MM.1S (cell line): ENCODE results near the gene SPATA45.

Source experiments
- DNase-seq: peaks from one replicate; pipeline ENCODE4 v3.0.0-alpha.2; 2015
- H2AFZ ChIP-seq: fragments of 300-600 bp; sonication (generic); 2 replicates; pipeline ENCODE4 v1.6.0; 2016; ENCODE audit warnings: antibody characterized with exemption, low read length
- H3F3A ChIP-seq: fragments of 300-600 bp; sonication (generic); 2 replicates; pipeline ENCODE4 v1.6.1; 2016; ENCODE audit warnings: mild to moderate bottlenecking, antibody characterized with exemption, low read length, moderate library complexity, mixed read lengths; ENCODE audit not compliant: insufficient read depth
- H3K27ac ChIP-seq: fragments of 300-600 bp; sonication (generic); 2 replicates; pipeline ENCODE4 v1.5.1; 2016; ENCODE audit warnings: mild to moderate bottlenecking, low read length
- H3K27me3 ChIP-seq: fragments of 300-600 bp; sonication (generic); replicated peaks from 2 replicates; pipeline ENCODE4 v1.6.0; 2016; ENCODE audit warnings: low read length; ENCODE audit not compliant: insufficient read depth
- H3K36me3 ChIP-seq: fragments of 300-600 bp; sonication (generic); replicated peaks from 2 replicates; pipeline ENCODE4 v1.6.1; 2016; ENCODE audit warnings: mild to moderate bottlenecking, low read length, mixed read lengths; ENCODE audit not compliant: insufficient read depth
- H3K4me1 ChIP-seq: fragments of 300-600 bp; sonication (generic); 2 replicates; pipeline ENCODE4 v1.6.1; 2016; ENCODE audit warnings: low read length, mixed read lengths
- H3K4me2 ChIP-seq: fragments of 300-600 bp; sonication (generic); 2 replicates; pipeline ENCODE4 v1.6.0; 2016; ENCODE audit warnings: low read depth, low read length
- H3K4me3 ChIP-seq: fragments of 300-600 bp; sonication (generic); 2 replicates; pipeline ENCODE4 v1.5.1; 2016; ENCODE audit warnings: low read length, mixed read lengths
- H3K79me2 ChIP-seq: fragments of 300-600 bp; sonication (generic); 2 replicates; pipeline ENCODE4 v1.6.1; 2016; ENCODE audit warnings: mixed run types, low read length, mixed read lengths
- H3K9ac ChIP-seq: fragments of 300-600 bp; sonication (generic); 2 replicates; pipeline ENCODE4 v1.6.1; 2016; ENCODE audit warnings: low read length, mixed read lengths
- H3K9me2 ChIP-seq: fragments of 300-600 bp; sonication (generic); replicated peaks from 2 replicates; pipeline ENCODE4 v1.6.1; 2016; ENCODE audit warnings: mild to moderate bottlenecking, low read length, mixed read lengths; ENCODE audit not compliant: insufficient read depth
- H3K9me3 ChIP-seq: fragments of 300-600 bp; sonication (generic); replicated peaks from 2 replicates; pipeline ENCODE4 v1.6.1; 2016; ENCODE audit warnings: mild to moderate bottlenecking, low read length, mixed read lengths; ENCODE audit not compliant: insufficient read depth
- H4K20me1 ChIP-seq: fragments of 300-600 bp; sonication (generic); 2 replicates; pipeline ENCODE4 v1.6.1; 2016; ENCODE audit warnings: mild to moderate bottlenecking, low read length, moderate library complexity, mixed read lengths; ENCODE audit not compliant: insufficient read depth
- CTCF ChIP-seq: fragments of 300-600 bp; sonication (generic); IDR thresholded peaks from 2 replicates; pipeline ENCODE4 v1.5.1; 2016; ENCODE audit warnings: antibody characterized with exemption, low read length, mixed read lengths
- EZH2 ChIP-seq: fragments of 300-600 bp; sonication (generic); optimal IDR thresholded peaks from 2 replicates; pipeline ENCODE3; 2017; ENCODE audit warnings: low read depth, mild to moderate bottlenecking, antibody characterized with exemption, low read length, mixed read lengths
- EZH2phosphoT487 ChIP-seq: fragments of 300-600 bp; sonication (generic); IDR thresholded peaks from 2 replicates; pipeline ENCODE4 v1.6.1; 2018; ENCODE audit warnings: antibody characterized with exemption, low read length

The SPATA45 gene

GRCh38 chr1:212879947-212880690 lies 32.7 kb upstream of the SPATA45 start:
- Histone ChIP-seq H2AFZ (no peak overlapping the region), H3F3A (no peaks in the 10 kb centered on the region), H3K9me3 (no peaks in the 10 kb centered on the region), H3K4me3 (no peak overlapping the region), H3K4me1 (no peaks in the 10 kb centered on the region), H3K4me2 (no peak overlapping the region), H3K79me2 (no peaks in the 10 kb centered on the region), H3K9ac (no peak overlapping the region), H3K9me2 (no peaks in the 10 kb centered on the region), H3K27me3 (no peaks in the 10 kb centered on the region), H4K20me1 (no peaks in the 10 kb centered on the region), H3K27ac (no peak overlapping the region), H3K36me3 (no peaks in the 10 kb centered on the region; the same call in 1 of the 2 replicates)
- TF ChIP-seq CTCF (no peak), EZH2phosphoT487 (no peak), EZH2 (no peak)
- no peak for DNase-seq

- H3K79me2 ChIP-seq = no peaks in the 10 kb centered on the region
- no peaks in the 10 kb centered on the region for H3K27me3 ChIP-seq
- no peaks in the 10 kb centered on the region for H3K9me3 ChIP-seq
- no peaks in the 10 kb centered on the region for H3K9me2 ChIP-seq
- no peak overlapping the region for H2AFZ ChIP-seq
- H3K4me1 ChIP-seq = no peaks in the 10 kb centered on the region
- H4K20me1 ChIP-seq = no peaks in the 10 kb centered on the region
- H3K4me2 ChIP-seq = no peak overlapping the region
- no peak overlapping the region for H3K9ac ChIP-seq
- no peak for DNase-seq
- no peaks in the 10 kb centered on the region; the same call in 1 of the 2 replicates for H3K36me3 ChIP-seq
- TF ChIP-seq EZH2phosphoT487 (no peak), CTCF (no peak), EZH2 (no peak)
- no peak overlapping the region for H3K27ac ChIP-seq
- no peaks in the 10 kb centered on the region for H3F3A ChIP-seq
- H3K4me3 ChIP-seq = no peak overlapping the region
Observed at GRCh38 chr1:212878418-212878817, 31.0 kb upstream of the SPATA45 start.

DNA sequence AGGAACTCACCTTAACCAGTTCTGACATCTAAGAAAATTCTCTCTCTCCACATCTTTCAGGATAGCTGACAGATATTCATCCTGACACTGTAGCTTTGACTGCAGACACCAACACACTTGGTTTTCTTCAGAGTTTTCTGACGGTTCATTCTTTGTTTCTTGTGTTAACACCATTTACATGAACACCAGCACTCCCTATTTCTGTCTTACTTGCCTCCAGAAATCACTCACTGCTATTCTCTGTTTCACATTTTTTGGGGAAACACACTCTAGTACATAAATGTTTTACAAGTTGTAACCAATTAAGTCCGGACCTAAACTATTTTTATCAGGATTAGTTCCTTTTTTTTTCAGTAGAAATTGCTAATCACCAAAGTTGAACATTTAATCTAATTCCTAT lies 26.1 kb upstream of the SPATA45 start:
- TF ChIP-seq CTCF (no peak), EZH2phosphoT487 (no peak), EZH2 (no peak)

More for the DNA sequence above, 26.1 kb upstream of the SPATA45 start:
- Histone ChIP-seq H3K79me2 (no peaks in the 10 kb centered on the region), H3K4me3 (no peak overlapping the region), H3K27me3 (no peaks in the 10 kb centered on the region), H3K4me1 (no peaks in the 10 kb centered on the region), H3K27ac (no peak overlapping the region), H4K20me1 (no peaks in the 10 kb centered on the region), H2AFZ (no peak overlapping the region), H3K9me2 (no peaks in the 10 kb centered on the region), H3K4me2 (no peak overlapping the region), H3F3A (no peaks in the 10 kb centered on the region), H3K9ac (no peak overlapping the region), H3K36me3 (no peaks in the 10 kb centered on the region; the same call in 1 of the 2 replicates), H3K9me3 (no peaks in the 10 kb centered on the region)
- no peak for DNase-seq
